Measurements from ENCODE around the gene CXCL6.

The CXCL6 gene

GRCh38 chr4:73844345-73844744, 7.9 kb downstream of the CXCL6 start:
- TF ChIP-seq, protein P1, sequence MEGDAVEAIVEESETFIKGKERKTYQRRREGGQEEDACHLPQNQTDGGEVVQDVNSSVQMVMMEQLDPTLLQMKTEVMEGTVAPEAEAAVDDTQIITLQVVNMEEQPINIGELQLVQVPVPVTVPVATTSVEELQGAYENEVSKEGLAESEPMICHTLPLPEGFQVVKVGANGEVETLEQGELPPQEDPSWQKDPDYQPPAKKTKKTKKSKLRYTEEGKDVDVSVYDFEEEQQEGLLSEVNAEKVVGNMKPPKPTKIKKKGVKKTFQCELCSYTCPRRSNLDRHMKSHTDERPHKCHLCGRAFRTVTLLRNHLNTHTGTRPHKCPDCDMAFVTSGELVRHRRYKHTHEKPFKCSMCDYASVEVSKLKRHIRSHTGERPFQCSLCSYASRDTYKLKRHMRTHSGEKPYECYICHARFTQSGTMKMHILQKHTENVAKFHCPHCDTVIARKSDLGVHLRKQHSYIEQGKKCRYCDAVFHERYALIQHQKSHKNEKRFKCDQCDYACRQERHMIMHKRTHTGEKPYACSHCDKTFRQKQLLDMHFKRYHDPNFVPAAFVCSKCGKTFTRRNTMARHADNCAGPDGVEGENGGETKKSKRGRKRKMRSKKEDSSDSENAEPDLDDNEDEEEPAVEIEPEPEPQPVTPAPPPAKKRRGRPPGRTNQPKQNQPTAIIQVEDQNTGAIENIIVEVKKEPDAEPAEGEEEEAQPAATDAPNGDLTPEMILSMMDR (IDR thresholded peaks at IDR 0.05; ENCODE audit: control extremely low read depth, extremely low read depth, low read depth, missing control alignments) = no peak
- no peak for DNase-seq (ENCODE audit: extremely low spot score)
- ChIA-PET POLR2A (no interaction called here), CTCF (interaction anchor here (0.9 to 2.6 kb wide), 2 partner anchors 11 kb away, joined by 3 to 6 read pairs; no protein-coding TSS in a partner anchor)

- DNase-seq (ENCODE audit: extremely low spot score) = no peak
- CTCF ChIA-PET = no interaction called here
- POLR2A ChIA-PET = no interaction called here
- TF ChIP-seq, protein P1 (IDR thresholded peaks at IDR 0.05; ENCODE audit: control extremely low read depth, extremely low read depth, low read depth, missing control alignments) = no peak
These were observed 8.3 kb downstream of the CXCL6 start for GRCh38 chr4:73844806-73845205.

- TF ChIP-seq, protein P1 (IDR thresholded peaks at IDR 0.05; ENCODE audit: control extremely low read depth, extremely low read depth, low read depth, missing control alignments) = no peak
- CTCF ChIA-PET = interaction anchor here (1.4 kb wide), 1 partner anchor 159 kb away, joined by 3 read pairs; no protein-coding TSS in a partner anchor
- POLR2A ChIA-PET = no interaction called here
- no peak for DNase-seq (ENCODE audit: extremely low spot score)
These were observed 11.2 kb downstream of the CXCL6 start for GRCh38 chr4:73847526-73848182.

- ChIA-PET POLR2A (no interaction called here), CTCF (interaction anchor here (1.3 to 1.4 kb wide), 2 partner anchors 12 to 160 kb away, joined by 3 read pairs; partner anchors contain the start of gene CXCL6)
- DNase-seq (ENCODE audit: extremely low spot score) = no peak
- TF ChIP-seq, protein P1 (IDR thresholded peaks at IDR 0.05; ENCODE audit: control extremely low read depth, extremely low read depth, low read depth, missing control alignments) = no peak
These were observed 11.8 kb downstream of the CXCL6 start for GRCh38 chr4:73848183-73848777.

DNA sequence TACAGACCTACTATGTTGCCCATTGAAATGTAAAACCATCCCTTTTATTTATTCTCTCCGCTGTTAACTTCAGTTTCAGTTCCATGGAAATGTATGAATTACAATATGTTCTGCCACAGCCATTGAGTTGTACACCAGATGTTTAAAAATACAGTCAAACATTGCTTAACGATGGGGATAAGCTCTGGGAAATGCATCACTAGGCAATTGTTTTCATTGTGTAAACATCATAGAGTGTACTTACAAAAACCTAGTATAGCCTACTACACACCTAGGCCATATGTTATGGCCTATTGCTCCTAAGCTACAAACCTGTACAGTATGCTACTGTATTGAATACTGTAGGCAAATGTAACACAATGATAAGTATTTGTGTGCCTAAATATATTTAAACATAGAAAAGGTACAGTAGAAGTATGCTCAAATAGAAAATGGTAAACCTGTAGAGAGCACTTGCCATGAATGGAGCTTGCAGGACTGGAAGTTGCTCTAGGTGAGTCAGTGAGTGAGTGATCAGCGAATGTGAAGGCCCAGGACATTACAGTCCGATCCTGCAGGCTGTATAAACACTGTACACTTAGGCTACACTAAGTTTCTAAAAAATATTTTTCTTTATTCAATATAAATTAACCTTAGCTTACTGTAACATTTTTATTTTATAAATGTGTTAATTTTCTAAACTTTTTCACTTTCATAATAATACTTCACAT, 13.9 kb downstream of the CXCL6 start:
- POLR2A ChIA-PET = no interaction called here

DNA sequence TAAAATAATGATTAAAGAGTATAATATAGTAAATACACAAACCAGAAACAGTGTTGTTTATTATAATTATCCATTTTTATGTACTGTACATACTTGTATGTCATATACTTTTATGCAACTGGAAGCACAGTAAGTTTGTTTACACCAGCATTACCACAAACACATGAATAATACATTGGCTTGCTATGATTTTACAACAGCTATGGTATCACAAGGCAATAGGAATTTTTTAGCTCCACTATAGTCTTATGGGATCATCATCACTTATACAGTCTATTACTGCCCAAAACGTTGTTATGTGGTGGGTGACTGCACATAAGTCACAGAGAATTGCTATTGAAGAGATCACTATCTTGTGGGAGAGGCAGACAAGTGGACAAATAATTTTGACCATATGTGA, 14.8 kb downstream of the CXCL6 start:
- no peak for DNase-seq (ENCODE audit: extremely low spot score)
- TF ChIP-seq, protein P1 (IDR thresholded peaks at IDR 0.05; ENCODE audit: control extremely low read depth, extremely low read depth, low read depth, missing control alignments) = no peak
- CTCF ChIA-PET = interaction anchor here (0.9 to 1.6 kb wide), 4 partner anchors 11 to 35 kb away, joined by 3 to 4 read pairs (median 4); no protein-coding TSS in a partner anchor
- POLR2A ChIA-PET = no interaction called here

More for the DNA sequence above, 13.9 kb downstream of the CXCL6 start:
- DNase-seq (ENCODE audit: extremely low spot score) = no peak
- TF ChIP-seq, protein P1 (IDR thresholded peaks at IDR 0.05; ENCODE audit: control extremely low read depth, extremely low read depth, low read depth, missing control alignments) = no peak
- CTCF ChIA-PET = interaction anchor here (1.0 to 1.6 kb wide), 4 partner anchors 9 to 35 kb away, joined by 3 to 4 read pairs (median 4); no protein-coding TSS in a partner anchor

Data from GM10248 (cell line).